HCT116 (cell line): ENCODE results near the gene PROSER3. TPM values are rescaled to one million over a fixed set of nuclear protein-coding genes. Genes with fewer than 3 reads are reported as not detected.

Source experiments
- ATAC-seq: fragments of 200-7000 bp; cut with Tn5 transposase; 2 replicates; pipeline ENCODE4 v1.9.1; 2020; ENCODE audit warnings: mild to moderate bottlenecking, moderate library complexity
- BruUV-seq: library from RNA; stranded (reverse); fragments of 400-500 nt; replicated peaks from 2 replicates; lab custom pipeline; 2021; lab: Mats Ljungman, UMichigan
- CTCF ChIA-PET: fragments of 300-600 bp; sonication (Branson Sonifier 250); formaldehyde crosslinking; loops from one replicate; lab custom pipeline; 2021; ENCODE audit warnings: antibody characterized with exemption; lab: Charles Lee
- POLR2A ChIA-PET: fragments of 300-600, 350-600 bp; sonication (Branson Sonifier 250); formaldehyde crosslinking; loops from one replicate; lab custom pipeline; 2021; ENCODE audit warnings: antibody characterized with exemption; lab: Charles Lee
- RAD21 ChIA-PET, 2 experiments: fragments of 300-600 bp; sonication (Branson Sonifier 250); formaldehyde crosslinking; loops; one replicate each; lab custom pipeline; 2023; ENCODE audit warnings: low total read pairs in 2 of 2; ENCODE audit not compliant: uncharacterized antibody in 2 of 2, unreplicated experiment in 2 of 2, low non-redundant PET in 1 of 2; lab: Charles Lee
- DNase-seq: peaks from one replicate; pipeline ENCODE4 v3.0.0-alpha.2; 2010; ENCODE audit warnings: low read depth, low spot score
- H2AFZ ChIP-seq: fragments of 200-600 bp; shearing (Covaris generic), sonication (generic); 2 replicates; pipeline ENCODE4 v1.6.1; 2017; ENCODE audit warnings: low read depth, mixed run types, mixed read lengths, antibody characterized with exemption, low read length; ENCODE audit not compliant: poor library complexity, severe bottlenecking
- H3K27ac ChIP-seq: 2 replicates; pipeline ENCODE4 v1.5.1; 2012; ENCODE audit warnings: low read depth, low read length
- H3K27me3 ChIP-seq: fragments of 200-600 bp; sonication (generic); 2 replicates; pipeline ENCODE4 v1.6.1; 2016; ENCODE audit warnings: mixed run types, low read length, mixed read lengths; ENCODE audit not compliant: insufficient read depth
- H3K36me3 ChIP-seq, 2 experiments: fragments of 200-500 bp in 1 of 2; fragments of 200-600 bp in 1 of 2; sonication (Bioruptor generic) in 1 of 2; sonication (generic) in 1 of 2; 2 replicates each; pipeline versions ENCODE4 v1.5.1 to v1.6.1; 2014 to 2016; ENCODE audit warnings: low read length in 2 of 2, inconsistent platforms in 1 of 2, mixed read lengths in 1 of 2, mixed run types in 1 of 2; ENCODE audit not compliant: insufficient read depth in 2 of 2, control insufficient read depth in 1 of 2
- H3K4me1 ChIP-seq, 2 experiments: fragments of 200-600 bp in 1 of 2; sonication (generic) in 1 of 2; 2 replicates each; pipeline versions ENCODE4 v1.5.1 to v1.6.1; 2012 to 2017; ENCODE audit warnings: low read length in 2 of 2, inconsistent platforms in 1 of 2, mild to moderate bottlenecking in 1 of 2, mixed read lengths in 1 of 2, mixed run types in 1 of 2, moderate library complexity in 1 of 2; ENCODE audit not compliant: insufficient read depth in 2 of 2, control insufficient read depth in 1 of 2
- H3K4me2 ChIP-seq: fragments of 200-600 bp; sonication (generic); 2 replicates; pipeline ENCODE4 v1.6.1; 2017; ENCODE audit warnings: mixed run types, low read length, mixed read lengths
- H3K4me3 ChIP-seq, 2 experiments: fragments of 200-600 bp in 1 of 2; sonication (generic) in 1 of 2; replicated peaks in 1 of 2; 2 replicates each; pipeline ENCODE4 v1.5.1; 2011 to 2016; ENCODE audit warnings: low read length in 2 of 2, control low read depth in 1 of 2, low read depth in 1 of 2, mild to moderate bottlenecking in 1 of 2, mixed read lengths in 1 of 2, mixed run types in 1 of 2
- H3K79me2 ChIP-seq: fragments of 200-600 bp; sonication (generic); 2 replicates; pipeline ENCODE4 v1.6.1; 2017; ENCODE audit warnings: mild to moderate bottlenecking, mixed run types, low read length, moderate library complexity, mixed read lengths; ENCODE audit not compliant: insufficient read depth
- H3K9ac ChIP-seq: fragments of 200-600 bp; sonication (generic); 2 replicates; pipeline ENCODE4 v1.6.1; 2016; ENCODE audit warnings: low read length, mixed read lengths
- H3K9me2 ChIP-seq: fragments of 200-600 bp; sonication (generic), shearing (Covaris generic); 2 replicates; pipeline ENCODE4 v1.6.1; 2017; ENCODE audit warnings: mixed run types, mild to moderate bottlenecking, moderate library complexity; ENCODE audit not compliant: insufficient read depth
- H3K9me3 ChIP-seq, 2 experiments: fragments of 200-500 bp in 1 of 2; fragments of 200-600 bp in 1 of 2; sonication (Bioruptor generic) in 1 of 2; sonication (generic) in 1 of 2; 2 replicates each; pipeline ENCODE4 v1.6.1; 2014 to 2017; ENCODE audit warnings: low read length in 2 of 2, mixed read lengths in 2 of 2, inconsistent platforms in 1 of 2, low read depth in 1 of 2, mild to moderate bottlenecking in 1 of 2, mixed run types in 1 of 2, moderate library complexity in 1 of 2; ENCODE audit not compliant: control insufficient read depth in 1 of 2, insufficient read depth in 1 of 2
- H4K20me1 ChIP-seq: fragments of 200-600 bp; sonication (generic), shearing (Covaris generic); 2 replicates; pipeline ENCODE4 v1.6.1; 2017; ENCODE audit warnings: mixed run types, mild to moderate bottlenecking, moderate library complexity; ENCODE audit not compliant: insufficient read depth
- ATF3 ChIP-seq: IDR thresholded peaks from 2 replicates; pipeline ENCODE4 v1.6.1; 2012
- CBX3 ChIP-seq: IDR thresholded peaks from 2 replicates; pipeline ENCODE4 v1.6.1; 2012; ENCODE audit warnings: low read depth
- CEBPB ChIP-seq: IDR thresholded peaks from 2 replicates; pipeline ENCODE4 v1.6.1; 2012; ENCODE audit warnings: low read depth
- CTCF ChIP-seq, 3 experiments: fragments of 200-600 bp in 1 of 3; sonication (generic) in 1 of 3; IDR thresholded peaks in 2 of 3; conservative IDR thresholded peaks in 1 of 3; 2 replicates each; pipeline ENCODE4 v1.5.1; 2012 to 2017; ENCODE audit warnings: low read depth in 2 of 3, low read length in 2 of 3, antibody characterized with exemption in 1 of 3, borderline replicate concordance in 1 of 3, control low read depth in 1 of 3, mild to moderate bottlenecking in 1 of 3, mixed read lengths in 1 of 3, mixed run types in 1 of 3, moderate library complexity in 1 of 3; ENCODE audit not compliant: insufficient read depth in 1 of 3
- ELF1 ChIP-seq: IDR thresholded peaks from 2 replicates; pipeline ENCODE4 v1.6.1; 2012; ENCODE audit warnings: low read depth, borderline replicate concordance
- ZNF274 ChIP-seq: fragments of 200-500 bp; sonication (Bioruptor generic); IDR thresholded peaks from 2 replicates; pipeline ENCODE4 v1.6.1; 2014; ENCODE audit warnings: mild to moderate bottlenecking, low read depth, low read length, inconsistent platforms
- intact Hi-C: fragments of 100-400 bp; cut with micrococcal nuclease; formaldehyde crosslinking; loops from 2 replicates; pipeline ENCODE4 v1.10.0; 2022
- total RNA-seq: library from RNA; stranded (reverse); gene quantifications from one replicate; pipeline ENCODE4 v1.2.1, GENCODE V29; 2021; ENCODE audit not compliant: unreplicated experiment
- TF ChIP-seq, protein P1 (sequence below): IDR thresholded peaks from 2 replicates; pipeline ENCODE4 v1.6.1; 2012; ENCODE audit warnings: low read depth

The PROSER3 gene
- total RNA-seq, 1 experiment from 2014 or later: 42.5 TPM

DNA sequence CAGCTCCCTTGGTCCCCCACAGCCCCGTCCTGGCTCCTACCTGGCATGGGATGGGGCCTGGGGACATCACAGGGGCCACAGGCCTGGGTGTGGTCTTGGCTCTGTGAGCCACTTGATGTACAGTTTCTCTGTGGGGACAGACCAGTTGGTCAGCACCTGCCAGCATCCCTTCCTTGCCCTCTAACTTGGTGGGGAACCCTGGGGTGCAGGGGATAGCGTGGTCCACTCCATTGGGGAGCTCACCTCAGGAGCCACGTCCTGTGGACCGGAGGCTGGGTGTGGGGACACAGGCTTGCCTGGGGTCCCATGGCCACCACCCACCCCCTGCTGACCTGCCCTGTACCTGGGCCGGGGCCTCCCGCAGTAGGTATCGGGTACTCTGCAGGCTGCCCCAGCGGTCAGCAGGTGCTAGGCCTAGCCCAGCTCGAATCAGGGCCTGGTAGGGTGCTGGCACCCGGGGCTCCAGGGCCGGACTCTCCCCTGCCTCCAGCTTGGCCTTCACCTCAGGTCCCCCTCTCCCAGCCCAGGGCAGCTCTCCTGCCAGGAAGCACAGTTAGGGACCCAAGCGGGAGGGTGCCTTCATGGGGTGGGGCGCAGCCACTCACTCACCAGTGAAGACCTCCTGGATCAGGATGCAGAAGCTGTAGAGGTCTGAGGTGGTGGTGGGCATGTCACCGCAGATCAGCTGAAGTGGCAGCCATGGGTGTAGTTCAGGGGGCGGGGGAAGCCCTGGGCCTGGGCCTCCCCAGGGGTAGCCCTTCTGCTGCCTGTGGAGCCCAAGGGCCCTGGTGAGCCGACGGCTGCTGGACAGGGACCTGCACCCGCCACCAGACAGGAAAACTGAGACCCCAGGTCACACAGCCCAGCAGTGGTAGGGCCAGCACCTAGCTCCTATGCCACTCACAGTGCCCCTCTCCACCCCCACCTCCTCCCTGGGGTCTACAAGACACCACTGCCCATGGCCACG lies 32.3 kb downstream of the PROSER3 start:
- no TSS peak for BruUV-seq
- RAD21 ChIA-PET: interaction anchor here in 1 of 2 experiments (0.6 kb wide), 1 partner anchor 384 kb away, joined by 3 read pairs; no protein-coding TSS in a partner anchor

DNA sequence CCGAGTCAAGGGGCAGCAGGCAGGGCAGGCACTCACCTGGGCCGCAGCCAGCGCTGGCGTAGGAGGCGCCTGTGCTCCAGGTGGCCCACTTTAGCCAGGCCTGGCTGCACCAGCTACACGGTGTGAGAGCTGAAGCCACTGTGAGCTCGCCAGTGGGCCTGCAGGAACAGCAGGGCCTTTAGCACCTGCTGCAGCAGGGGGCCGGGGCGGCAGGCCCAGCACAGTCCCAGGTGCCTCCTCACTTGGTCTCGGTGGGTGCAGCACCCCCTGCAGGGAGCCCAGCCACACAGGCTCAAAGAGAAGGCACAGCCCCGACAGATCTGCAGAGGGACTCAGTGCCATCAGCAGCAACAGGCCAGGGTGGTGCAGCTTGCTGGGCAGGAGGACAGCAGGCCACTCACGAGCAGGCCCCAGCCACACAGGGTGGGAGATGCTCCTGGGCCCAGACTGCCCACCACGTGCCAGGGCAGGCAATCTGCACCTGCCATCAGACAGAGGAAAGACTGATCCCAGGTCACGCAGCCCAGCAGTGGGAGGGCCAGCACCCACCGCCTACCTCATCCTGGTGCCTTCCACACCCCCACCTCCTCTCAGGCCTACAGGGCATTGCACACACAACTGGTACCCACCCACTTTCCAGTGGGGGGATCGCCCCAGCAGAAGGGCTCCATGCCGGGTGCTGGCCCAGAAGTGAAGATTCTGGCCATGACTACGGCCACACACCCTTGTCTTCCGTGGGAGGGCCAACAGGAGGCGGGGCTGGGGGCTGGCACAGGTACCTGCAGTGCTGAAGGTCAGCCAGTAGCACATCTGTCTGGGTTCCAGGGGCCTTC lies 33.2 kb downstream of the PROSER3 start:
- no peak overlapping the region for H3K9ac ChIP-seq
- H4K20me1 ChIP-seq: no peaks in the 10 kb centered on the region
- POLR2A ChIA-PET: no interaction called here
- H3K9me2 ChIP-seq: no peaks in the 10 kb centered on the region
- TF ChIP-seq ATF3 (no peak), CBX3 (no peak), CEBPB (no peak), CTCF (IDR thresholded peaks at IDR 0.05 in 2 of 3, conservative IDR thresholded peaks at IDR 0.05 in 1 of 3; ENCODE audit: borderline replicate concordance in 1 of 3, insufficient read depth in 1 of 3, low read depth in 2 of 3, low read length in 2 of 3) (peak in 2 of 3 experiments; percentile 32 to 34; a peak in 1 of 6 replicates), ELF1 (no peak)
- TF ChIP-seq, protein P1, sequence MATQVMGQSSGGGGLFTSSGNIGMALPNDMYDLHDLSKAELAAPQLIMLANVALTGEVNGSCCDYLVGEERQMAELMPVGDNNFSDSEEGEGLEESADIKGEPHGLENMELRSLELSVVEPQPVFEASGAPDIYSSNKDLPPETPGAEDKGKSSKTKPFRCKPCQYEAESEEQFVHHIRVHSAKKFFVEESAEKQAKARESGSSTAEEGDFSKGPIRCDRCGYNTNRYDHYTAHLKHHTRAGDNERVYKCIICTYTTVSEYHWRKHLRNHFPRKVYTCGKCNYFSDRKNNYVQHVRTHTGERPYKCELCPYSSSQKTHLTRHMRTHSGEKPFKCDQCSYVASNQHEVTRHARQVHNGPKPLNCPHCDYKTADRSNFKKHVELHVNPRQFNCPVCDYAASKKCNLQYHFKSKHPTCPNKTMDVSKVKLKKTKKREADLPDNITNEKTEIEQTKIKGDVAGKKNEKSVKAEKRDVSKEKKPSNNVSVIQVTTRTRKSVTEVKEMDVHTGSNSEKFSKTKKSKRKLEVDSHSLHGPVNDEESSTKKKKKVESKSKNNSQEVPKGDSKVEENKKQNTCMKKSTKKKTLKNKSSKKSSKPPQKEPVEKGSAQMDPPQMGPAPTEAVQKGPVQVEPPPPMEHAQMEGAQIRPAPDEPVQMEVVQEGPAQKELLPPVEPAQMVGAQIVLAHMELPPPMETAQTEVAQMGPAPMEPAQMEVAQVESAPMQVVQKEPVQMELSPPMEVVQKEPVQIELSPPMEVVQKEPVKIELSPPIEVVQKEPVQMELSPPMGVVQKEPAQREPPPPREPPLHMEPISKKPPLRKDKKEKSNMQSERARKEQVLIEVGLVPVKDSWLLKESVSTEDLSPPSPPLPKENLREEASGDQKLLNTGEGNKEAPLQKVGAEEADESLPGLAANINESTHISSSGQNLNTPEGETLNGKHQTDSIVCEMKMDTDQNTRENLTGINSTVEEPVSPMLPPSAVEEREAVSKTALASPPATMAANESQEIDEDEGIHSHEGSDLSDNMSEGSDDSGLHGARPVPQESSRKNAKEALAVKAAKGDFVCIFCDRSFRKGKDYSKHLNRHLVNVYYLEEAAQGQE: no peak
- no peak overlapping the region for H3K4me3 ChIP-seq
- intact Hi-C loops: no loop called here
- H2AFZ ChIP-seq: no peak overlapping the region
- no TSS peak for BruUV-seq
- H3K79me2 ChIP-seq: no peaks in the 10 kb centered on the region
- no peak overlapping the region for H3K4me2 ChIP-seq
- no peak for DNase-seq
- no peaks in the 10 kb centered on the region for H3K36me3 ChIP-seq
- RAD21 ChIA-PET: no interaction called here
- CTCF ChIA-PET: no interaction called here
- H3K27ac ChIP-seq: no peak overlapping the region; the same call in 1 of the 2 replicates
- peak; percentile 70 for ATAC-seq
- H3K27me3 ChIP-seq: no peaks in the 10 kb centered on the region
- H3K9me3 ChIP-seq: no peaks in the 10 kb centered on the region
- H3K4me1 ChIP-seq: peaks cover 0 to 5% of the 10 kb centered on the region in 2 experiments; a peak in 2 of 4 replicates

More for the DNA sequence above, 32.3 kb downstream of the PROSER3 start:
- no peak overlapping the region; the same call in 1 of the 2 replicates for H3K27ac ChIP-seq
- H3K4me1 ChIP-seq: peaks cover 0 to 5% of the 10 kb centered on the region in 2 experiments; a peak in 2 of 4 replicates
- H3K27me3 ChIP-seq: no peaks in the 10 kb centered on the region
- 0 out of 2 replicates have a peak, but pooled peaks have one; percentile 4 for ATAC-seq
- no peak for TF ChIP-seq ZNF274
- TF ChIP-seq, all 23 proteins: peak for 0
- no peaks in the 10 kb centered on the region for H3K9me2 ChIP-seq
- H3K9ac ChIP-seq: no peak overlapping the region
- H3K9me3 ChIP-seq: no peaks in the 10 kb centered on the region
- H3K4me3 ChIP-seq: no peak overlapping the region
- ChIA-PET POLR2A (no interaction called here), CTCF (no interaction called here)
- H3K79me2 ChIP-seq: no peaks in the 10 kb centered on the region
- intact Hi-C loops: no loop called here
- H4K20me1 ChIP-seq: no peaks in the 10 kb centered on the region
- H2AFZ ChIP-seq: no peak overlapping the region
- no peak overlapping the region for H3K4me2 ChIP-seq
- DNase-seq: no peak
- 0 out of 4 replicates have a peak, but pooled peaks cover 0 to under 1% of the 10 kb centered on the region in 2 experiments for H3K36me3 ChIP-seq
